ENCODE results near the gene AKT1S1. TPM values are rescaled to one million over a fixed set of nuclear protein-coding genes. Genes with fewer than 3 reads are reported as not detected.
"Not testable (repeated sequence)": the region's sequence is repeated elsewhere in the genome, so short reads cannot be mapped to it uniquely, and the experiment has no call there.

Gene AKT1S1
- 41.5 and 48.8 TPM in 2 replicates for total RNA-seq
- long read RNA-seq, partial matches to known transcripts, result 0 of 1 reads
- long read RNA-seq, other reads (novel, unspliced or antisense), result 1 of 1 reads

DNA sequence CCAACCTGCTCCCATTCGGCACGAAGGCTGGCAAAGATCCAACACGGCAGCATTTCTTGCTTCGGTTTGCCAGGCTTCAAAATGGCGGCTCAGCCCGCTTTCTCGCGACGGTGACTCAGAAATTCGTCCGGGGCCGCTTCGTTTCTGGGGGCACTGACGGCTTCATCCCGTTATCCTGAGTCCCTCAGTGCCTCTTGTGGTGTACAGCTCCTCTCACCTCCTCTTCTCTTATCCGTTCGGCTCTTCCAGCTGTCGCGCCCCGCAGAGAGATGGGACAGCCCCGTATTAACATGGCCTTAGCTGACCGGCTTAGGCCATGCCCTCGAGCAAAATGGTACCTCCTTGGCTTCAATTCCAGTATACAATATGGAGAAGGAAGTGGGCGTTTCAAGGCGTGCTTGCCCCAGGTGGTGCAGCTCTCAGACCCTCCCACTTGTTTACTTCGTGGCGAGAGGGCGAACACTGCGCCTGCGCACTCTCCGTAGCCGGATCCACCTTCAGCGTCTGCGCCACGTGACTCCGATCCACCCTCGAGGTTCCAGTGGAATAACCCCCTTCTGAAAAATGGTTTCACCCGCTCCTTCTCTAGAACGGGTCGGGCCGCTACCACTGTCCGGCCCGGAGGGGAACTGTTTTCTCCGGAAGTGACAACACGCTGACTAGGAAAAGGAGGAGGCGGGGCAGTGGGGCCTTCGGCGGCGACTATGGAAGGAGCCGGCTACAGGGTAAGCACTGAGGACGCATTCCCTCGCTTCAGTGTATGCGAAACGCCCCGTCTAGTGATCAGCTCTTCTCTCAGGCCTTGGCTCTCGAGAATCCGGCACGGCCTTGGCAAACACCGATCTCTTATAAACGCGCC lies at the start of gene AKT1S1, which contains the start of gene TBC1D17:
AKT1S1 (minus strand) TSS at position 336 of the 859 bp plus-strand sequence. CDS start 4,060 bp downstream, outside the sequence.
TBC1D17 (plus strand) TSS at position 683 of the 859 bp plus-strand sequence; CDS start at position 705, 22 bp downstream.
- H3K36me3 Mint-ChIP-seq (ENCODE audit: insufficient read depth), result peaks cover 12% of the 10 kb centered on the region
- no peaks in the 10 kb centered on the region for H3K9me3 Mint-ChIP-seq (ENCODE audit: low read depth)
- no peak within 1 kb of the TSS for H3K4me3 Mint-ChIP-seq (ENCODE audit: low read depth)
- no peaks in the 10 kb centered on the region for H3K27me3 Mint-ChIP-seq
- H3K27ac Mint-ChIP-seq, result no peak within 1 kb of the TSS
- TF ChIP-seq, protein P1, sequence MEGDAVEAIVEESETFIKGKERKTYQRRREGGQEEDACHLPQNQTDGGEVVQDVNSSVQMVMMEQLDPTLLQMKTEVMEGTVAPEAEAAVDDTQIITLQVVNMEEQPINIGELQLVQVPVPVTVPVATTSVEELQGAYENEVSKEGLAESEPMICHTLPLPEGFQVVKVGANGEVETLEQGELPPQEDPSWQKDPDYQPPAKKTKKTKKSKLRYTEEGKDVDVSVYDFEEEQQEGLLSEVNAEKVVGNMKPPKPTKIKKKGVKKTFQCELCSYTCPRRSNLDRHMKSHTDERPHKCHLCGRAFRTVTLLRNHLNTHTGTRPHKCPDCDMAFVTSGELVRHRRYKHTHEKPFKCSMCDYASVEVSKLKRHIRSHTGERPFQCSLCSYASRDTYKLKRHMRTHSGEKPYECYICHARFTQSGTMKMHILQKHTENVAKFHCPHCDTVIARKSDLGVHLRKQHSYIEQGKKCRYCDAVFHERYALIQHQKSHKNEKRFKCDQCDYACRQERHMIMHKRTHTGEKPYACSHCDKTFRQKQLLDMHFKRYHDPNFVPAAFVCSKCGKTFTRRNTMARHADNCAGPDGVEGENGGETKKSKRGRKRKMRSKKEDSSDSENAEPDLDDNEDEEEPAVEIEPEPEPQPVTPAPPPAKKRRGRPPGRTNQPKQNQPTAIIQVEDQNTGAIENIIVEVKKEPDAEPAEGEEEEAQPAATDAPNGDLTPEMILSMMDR (IDR thresholded peaks at IDR 0.05; ENCODE audit: unreplicated experiment), result no peak
- peak; percentile 97 for DNase-seq (ENCODE audit: low spot score, unreplicated experiment)
- peaks cover 12% of the 10 kb centered on the region for H3K4me1 Mint-ChIP-seq (ENCODE audit: low read depth)

DNA sequence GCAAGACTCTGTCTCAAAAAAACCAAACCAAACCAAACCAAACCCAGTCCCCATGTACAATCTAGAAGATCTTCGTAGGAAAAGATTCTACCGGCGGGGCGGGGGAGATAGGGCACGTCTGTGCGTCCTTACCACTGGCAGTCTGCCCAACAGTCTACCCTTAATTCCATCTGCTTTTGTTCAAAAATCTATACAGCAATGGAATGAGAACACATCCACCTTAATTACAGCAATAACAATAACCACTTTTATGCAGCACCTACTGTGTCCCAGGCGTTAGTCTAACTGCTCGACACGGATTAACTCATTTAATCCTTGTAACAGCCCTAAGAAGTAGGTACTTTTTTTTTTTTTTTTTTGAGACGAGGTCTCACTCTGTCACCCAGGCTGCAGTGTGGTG lies 49.4 kb upstream of the AKT1S1 start:
- Mint-ChIP-seq H3K4me3 (ENCODE audit: low read depth) (no peak overlapping the region), H3K27ac (no peak overlapping the region), H3K27me3 (no peaks in the 10 kb centered on the region), H3K36me3 (ENCODE audit: insufficient read depth) (peaks cover 9% of the 10 kb centered on the region), H3K9me3 (ENCODE audit: low read depth) (no peaks in the 10 kb centered on the region), H3K4me1 (ENCODE audit: low read depth) (peaks cover 20% of the 10 kb centered on the region)
- TF ChIP-seq, protein P1 (IDR thresholded peaks at IDR 0.05; ENCODE audit: unreplicated experiment), result no peak
- no peak for DNase-seq (ENCODE audit: low spot score, unreplicated experiment)

DNA sequence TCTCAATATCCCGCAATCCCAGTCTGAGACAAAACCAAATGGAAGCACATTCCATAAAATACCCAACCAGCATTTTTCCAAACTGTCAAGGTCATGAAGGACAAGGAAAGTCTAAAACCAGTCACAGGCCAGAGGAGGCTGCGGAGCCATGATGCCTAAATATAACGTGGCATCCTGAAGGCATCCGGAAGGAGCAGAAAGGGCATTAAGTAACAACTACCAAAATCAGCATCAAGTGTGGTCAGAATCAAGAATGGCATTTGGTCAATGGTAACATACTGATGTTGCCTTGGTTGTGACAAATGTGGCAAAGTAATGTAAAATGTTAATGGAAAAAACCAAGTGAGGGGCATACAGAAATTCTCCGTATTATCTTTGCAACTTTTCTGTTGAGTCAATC lies 48.3 kb upstream of the AKT1S1 start:
- DNase-seq (ENCODE audit: low spot score, unreplicated experiment), result no peak
- H3K9me3 Mint-ChIP-seq (ENCODE audit: low read depth), result no peaks in the 10 kb centered on the region
- TF ChIP-seq, protein P1 (IDR thresholded peaks at IDR 0.05; ENCODE audit: unreplicated experiment), result no peak
- peaks cover 27% of the 10 kb centered on the region for H3K4me1 Mint-ChIP-seq (ENCODE audit: low read depth)
- H3K27ac Mint-ChIP-seq, result peak overlapping the region; percentile 73
- no peak overlapping the region for H3K4me3 Mint-ChIP-seq (ENCODE audit: low read depth)
- no peaks in the 10 kb centered on the region for H3K27me3 Mint-ChIP-seq
- H3K36me3 Mint-ChIP-seq (ENCODE audit: insufficient read depth), result peaks cover 10% of the 10 kb centered on the region

DNA sequence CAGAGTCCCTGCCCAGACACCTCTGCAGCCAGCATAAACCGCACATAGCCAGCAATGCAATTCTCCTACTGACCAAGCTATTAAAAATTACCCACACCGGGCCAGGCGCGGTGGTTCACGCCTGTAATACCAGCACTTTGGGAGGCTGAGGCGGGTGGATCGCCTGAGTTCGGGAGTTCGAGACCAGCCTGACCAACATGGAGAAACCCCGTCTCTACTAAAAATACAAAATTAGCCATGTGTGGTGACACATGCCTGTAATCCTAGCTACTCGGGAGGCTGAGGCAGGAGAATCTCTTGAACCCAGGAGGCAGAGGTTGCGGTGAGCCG lies 47.7 kb upstream of the AKT1S1 start:
- H3K4me3 Mint-ChIP-seq (ENCODE audit: low read depth); DNase-seq (ENCODE audit: low spot score, unreplicated experiment); H3K9me3 Mint-ChIP-seq (ENCODE audit: low read depth); H3K27me3 Mint-ChIP-seq: not testable (repeated sequence)
- Mint-ChIP-seq H3K36me3 (ENCODE audit: insufficient read depth) (peaks cover 10% of the 10 kb centered on the region), H3K4me1 (ENCODE audit: low read depth) (peaks cover 24% of the 10 kb centered on the region), H3K27ac (peak overlapping the region; percentile 29)

DNA sequence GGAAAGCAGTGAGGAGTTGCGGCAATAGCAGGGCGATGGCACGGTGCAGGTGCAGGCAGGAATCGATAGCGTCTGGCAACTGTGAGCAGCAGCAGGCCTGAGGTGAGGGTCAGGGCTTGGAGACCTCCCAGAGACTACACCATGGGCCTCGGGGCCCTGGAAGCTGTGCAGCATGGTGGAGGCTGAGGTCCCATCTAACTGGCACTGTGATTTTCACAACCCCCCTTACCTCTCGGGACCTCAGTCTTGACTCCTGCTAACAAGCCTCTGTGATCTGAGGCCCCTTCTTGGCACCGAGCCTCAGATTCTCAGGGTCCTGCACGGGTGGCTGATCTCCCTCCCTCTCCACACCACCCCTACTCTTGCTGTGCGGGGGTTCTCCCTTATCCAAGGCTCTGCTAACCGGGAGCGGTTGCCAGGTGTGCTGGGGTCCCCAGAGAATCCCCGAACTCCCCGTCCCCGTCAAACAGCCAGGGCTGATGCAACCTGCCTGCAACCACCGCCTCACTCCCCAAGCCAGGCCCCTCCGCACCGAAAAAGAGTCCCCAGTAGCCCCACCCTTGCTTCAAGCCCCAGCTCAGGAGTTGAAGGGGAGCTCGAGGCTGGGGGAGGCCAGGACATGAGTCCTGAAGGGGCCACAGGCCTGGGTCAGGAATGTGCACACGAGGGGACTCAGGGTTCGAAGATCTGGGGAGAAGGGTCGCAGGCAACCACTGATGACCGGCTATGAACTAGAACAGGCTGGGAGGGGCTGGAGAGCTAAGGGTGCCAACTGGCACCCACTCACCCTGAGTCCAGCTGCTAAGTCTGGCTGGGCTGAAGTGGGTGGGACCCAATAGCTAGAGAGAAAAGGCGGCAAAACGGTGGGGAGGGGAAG lies 47.1 kb upstream of the AKT1S1 start:
- TF ChIP-seq, protein P1 (IDR thresholded peaks at IDR 0.05; ENCODE audit: unreplicated experiment), result no peak
- H3K9me3 Mint-ChIP-seq (ENCODE audit: low read depth), result no peaks in the 10 kb centered on the region
- H3K4me3 Mint-ChIP-seq (ENCODE audit: low read depth), result no peak overlapping the region
- H3K27me3 Mint-ChIP-seq, result no peaks in the 10 kb centered on the region
- H3K27ac Mint-ChIP-seq, result no peak overlapping the region
- H3K4me1 Mint-ChIP-seq (ENCODE audit: low read depth), result peaks cover 24% of the 10 kb centered on the region
- DNase-seq (ENCODE audit: low spot score, unreplicated experiment), result no peak
- H3K36me3 Mint-ChIP-seq (ENCODE audit: insufficient read depth), result peaks cover 12% of the 10 kb centered on the region

Measured in progenitor cell of endocrine pancreas (in vitro differentiated cells).